HepG2 (cell line): ENCODE results near the gene GIPC2. TPM values are rescaled to one million over a fixed set of nuclear protein-coding genes. Genes with fewer than 3 reads are reported as not detected.

Experiments
- ATAC-seq: fragments of 200-7000 bp; cut with Tn5 transposase; 3 replicates; pipeline ENCODE4 v1.9.1; 2020; ENCODE audit warnings: mild to moderate bottlenecking, moderate library complexity
- BruUV-seq: library from RNA; stranded (reverse); fragments of 400-500 nt; replicated peaks from 2 replicates; lab custom pipeline; 2021; lab: Mats Ljungman, UMichigan
- CTCF ChIA-PET: fragments of 300-600 bp; formaldehyde crosslinking; extraction: SDS; loops from one replicate; lab custom pipeline; 2021; ENCODE audit warnings: low total read pairs, inconsistent platforms, low intra/inter-chr PET ratio; lab: Yijun Ruan, JAX
- POLR2A ChIA-PET: fragments of 350-600 bp; sonication (Branson Sonifier 250); formaldehyde crosslinking; loops from one replicate; lab custom pipeline; 2020; ENCODE audit warnings: antibody characterized with exemption, inconsistent platforms; lab: Yijun Ruan, JAX
- DNase-seq: peaks from one replicate; pipeline ENCODE4 v3.0.0-alpha.2; 2015; ENCODE audit warnings: low spot score
- FAIRE-seq: peaks from 3 replicates; lab custom pipeline; 2011; peaks lifted over from hg19 to GRCh38; lab: Jason Lieb, UNC
- H2AFZ ChIP-seq: one replicate; pipeline ENCODE4 v1.6.1; 2011; ENCODE audit warnings: low read length, inconsistent platforms
- H3K27ac ChIP-seq: fragments of 300-600 bp; 3 replicates; pipeline ENCODE4 v1.8.0; 2011; ENCODE audit warnings: mixed run types, mild to moderate bottlenecking, mixed read lengths, low read length, inconsistent platforms; ENCODE audit not compliant: insufficient read depth; ENCODE audit errors: extremely low read length
- H3K27me3 ChIP-seq, 2 experiments: fragments of 200-600 bp in 1 of 2; 2 replicates in 1 of 2; 3 replicates in 1 of 2; pipeline versions ENCODE4 v1.6.0 to v1.8.0; 2011; ENCODE audit warnings: low read length in 2 of 2, mild to moderate bottlenecking in 2 of 2, moderate library complexity in 2 of 2, inconsistent platforms in 1 of 2; ENCODE audit not compliant: insufficient read depth in 2 of 2, control insufficient read depth in 1 of 2
- H3K36me3 ChIP-seq, 2 experiments: fragments of 200-600 bp in 1 of 2; replicated peaks in 1 of 2; 2 replicates in 1 of 2; 3 replicates in 1 of 2; pipeline versions ENCODE4 v1.5.1 to v1.8.0; 2011; ENCODE audit warnings: low read length in 2 of 2, inconsistent platforms in 1 of 2; ENCODE audit not compliant: insufficient read depth in 2 of 2, control insufficient read depth in 1 of 2
- H3K4me1 ChIP-seq: 2 replicates; pipeline ENCODE4 v1.5.1; 2012; ENCODE audit warnings: low read length, inconsistent platforms; ENCODE audit not compliant: insufficient read depth
- H3K4me2 ChIP-seq: 2 replicates; pipeline ENCODE4 v1.6.0; 2011; ENCODE audit warnings: low read depth, low read length, inconsistent platforms
- H3K4me3 ChIP-seq, 3 experiments: fragments of 200-600 bp in 1 of 3; sonication (generic), shearing (Covaris generic) in 1 of 3; replicated peaks in 1 of 3; 2 replicates each; pipeline ENCODE4 v1.5.1; 2011 to 2016; ENCODE audit warnings: low read length in 3 of 3, inconsistent platforms in 2 of 3, low read depth in 2 of 3, mild to moderate bottlenecking in 2 of 3, control low read depth in 1 of 3, mixed read lengths in 1 of 3; ENCODE audit not compliant: insufficient read depth in 1 of 3
- H3K79me2 ChIP-seq: one replicate; pipeline ENCODE4 v1.6.1; 2011; ENCODE audit warnings: low read length, inconsistent platforms; ENCODE audit not compliant: insufficient read depth
- H3K9ac ChIP-seq: 2 replicates; pipeline ENCODE4 v1.6.0; 2011; ENCODE audit warnings: mild to moderate bottlenecking, low read depth, low read length, inconsistent platforms; ENCODE audit not compliant: insufficient read depth
- H3K9me3 ChIP-seq: 2 replicates; pipeline ENCODE4 v1.5.1; 2012; ENCODE audit warnings: mild to moderate bottlenecking, low read length
- H4K20me1 ChIP-seq: 2 replicates; pipeline ENCODE4 v1.6.0; 2011; ENCODE audit warnings: inconsistent platforms, mild to moderate bottlenecking, low read length, moderate library complexity; ENCODE audit not compliant: insufficient read depth
- ARID4A ChIP-seq: sonication (generic); formaldehyde crosslinking; IDR thresholded peaks from 2 replicates; pipeline ENCODE4 v1.5.0; 2020; ENCODE audit warnings: mild to moderate bottlenecking, missing genetic modification reagents, borderline replicate concordance
- ATAD3A ChIP-seq: sonication (generic); formaldehyde crosslinking; IDR thresholded peaks from 2 replicates; pipeline ENCODE4 v1.4.0; 2020; ENCODE audit warnings: missing genetic modification reagents
- BHLHE40 ChIP-seq: IDR thresholded peaks from 2 replicates; pipeline ENCODE4 v1.6.1; 2011; ENCODE audit warnings: low read length, improper control_type of control experiment
- CAMTA2 ChIP-seq: sonication (generic); formaldehyde crosslinking; IDR thresholded peaks from 2 replicates; pipeline ENCODE4 v1.4.0; 2020; ENCODE audit warnings: mild to moderate bottlenecking, missing genetic modification reagents, borderline replicate concordance
- FOSL2 ChIP-seq: sonication (generic); formaldehyde crosslinking; IDR thresholded peaks from 2 replicates; pipeline ENCODE4 v1.4.0; 2020; ENCODE audit warnings: missing genetic modification reagents
- JUNB ChIP-seq: sonication (generic); formaldehyde crosslinking; IDR thresholded peaks from 2 replicates; pipeline ENCODE4 v1.8.0; 2022; ENCODE audit warnings: missing genetic modification reagents, mild to moderate bottlenecking, borderline replicate concordance
- MED1 ChIP-seq: sonication (generic); formaldehyde crosslinking; IDR thresholded peaks from 2 replicates; pipeline ENCODE4 v1.4.0; 2020; ENCODE audit warnings: missing genetic modification reagents
- SMYD3 ChIP-seq: sonication (generic); formaldehyde crosslinking; IDR thresholded peaks from 2 replicates; pipeline ENCODE4 v1.8.1; 2023; ENCODE audit warnings: mild to moderate bottlenecking, missing genetic modification reagents
- SOX13 ChIP-seq, 3 experiments: fragments of 450-650 bp in 1 of 3; sonication (generic) in 1 of 3; formaldehyde crosslinking in 1 of 3; IDR thresholded peaks in 2 of 3; conservative IDR thresholded peaks in 1 of 3; 2 replicates each; pipeline versions ENCODE4 v1.5.0 to v1.6.1; 2016 to 2020; ENCODE audit warnings: antibody characterized with exemption in 1 of 3, mild to moderate bottlenecking in 1 of 3, missing compliant biosample characterization in 1 of 3, missing genetic modification reagents in 1 of 3, moderate library complexity in 1 of 3
- TFE3 ChIP-seq: IDR thresholded peaks from 2 replicates; pipeline ENCODE4 v1.6.1; 2016
- ZFP41 ChIP-seq: sonication (generic); formaldehyde crosslinking; IDR thresholded peaks from 2 replicates; pipeline ENCODE4 v1.4.0; 2020; ENCODE audit warnings: mild to moderate bottlenecking, missing genetic modification reagents, borderline replicate concordance
- ZNF121 ChIP-seq: sonication (generic); formaldehyde crosslinking; IDR thresholded peaks from 2 replicates; pipeline ENCODE4 v1.5.0; 2020; ENCODE audit warnings: mild to moderate bottlenecking, missing genetic modification reagents
- ZNF160 ChIP-seq: sonication (generic); formaldehyde crosslinking; IDR thresholded peaks from 2 replicates; pipeline ENCODE4 v1.8.0; 2022; ENCODE audit warnings: mild to moderate bottlenecking, inconsistent platforms, missing genetic modification reagents
- ZNF264 ChIP-seq: sonication (generic); formaldehyde crosslinking; IDR thresholded peaks from 2 replicates; pipeline ENCODE4 v1.4.0; 2020; ENCODE audit warnings: missing genetic modification reagents
- ZNF343 ChIP-seq: sonication (generic); formaldehyde crosslinking; IDR thresholded peaks from 2 replicates; pipeline ENCODE4 v1.4.0; 2020; ENCODE audit warnings: mild to moderate bottlenecking, missing genetic modification reagents
- ZNF513 ChIP-seq: sonication (generic); formaldehyde crosslinking; conservative IDR thresholded peaks from 2 replicates; pipeline ENCODE4 v1.5.0; 2020; ENCODE audit warnings: missing genetic modification reagents
- ZNF563 ChIP-seq: sonication (generic); formaldehyde crosslinking; IDR thresholded peaks from 2 replicates; pipeline ENCODE4 v1.8.0; 2022; ENCODE audit warnings: mild to moderate bottlenecking, moderate library complexity, missing genetic modification reagents
- WGBS: methylation state at CpG from one replicate; pipeline ENCODE4 v1.1.6; 2017; ENCODE audit warnings: low lambda C conversion rate; 5-methylcytosine and 5-hydroxymethylcytosine counted together
- in situ Hi-C: cut with HindIII; loops from 2 replicates; pipeline ENCODE4 v1.10.0; 2017; ENCODE audit warnings: low pct_unique_long_range_greater_than_20kb; ENCODE audit not compliant: extremely low pct_ligation_motif_present
- intact Hi-C: fragments of 100-400 bp; cut with micrococcal nuclease; formaldehyde crosslinking; loops from one replicate; pipeline ENCODE4 v1.10.0; 2022; ENCODE audit not compliant: unreplicated experiment
- polyA plus RNA-seq, 8 experiments: library from polyadenylated mRNA; depleted of rRNA in 3 of 8; stranded (reverse) in 7 of 8; unstranded in 1 of 8; fragments of >200 nt; fragmentation: Illumina TruSeq in 4 of 8; extraction: Trizol in 4 of 8; gene quantifications; 2 replicates each; pipeline versions ENCODE4 v1.2.1 to v1.2.3, GENCODE V29; 2011 to 2016; ENCODE audit warnings: low read depth in 4 of 8, missing spikeins in 1 of 8, mixed read lengths in 1 of 8; ENCODE audit not compliant: insufficient read depth in 1 of 8
- total RNA-seq, 5 experiments: library from RNA; depleted of rRNA; stranded (reverse); fragments of >200 nt; fragmentation: Illumina TruSeq; extraction: Trizol; gene quantifications; 2 replicates each; pipeline ENCODE4 v1.2.3, GENCODE V29; 2016; ENCODE audit warnings: low read depth in 1 of 5

Gene GIPC2
- total and polyA plus RNA-seq, 2 of the 13 experiments (the other 11 are each of a cell fraction or from before 2014, with no cell fraction given) = 6.1 to 21.6 TPM

GRCh38 chr1:78081980-78082860 lies 36.5 kb downstream of the GIPC2 start:
- DNase-seq (no peak), ATAC-seq (no peak), FAIRE-seq (no peak)
- H3K27ac ChIP-seq = no peak overlapping the region
- no peak overlapping the region for H3K4me2 ChIP-seq
- intact Hi-C loops (no loop called here), in situ Hi-C loops (no loop called here)
- WGBS = 92% methylated on average over 5 of the region's 5 CpGs
- BruUV-seq = no TSS peak
- H3K27me3 ChIP-seq = no peaks in the 10 kb centered on the region
- peaks cover 4% of the 10 kb centered on the region for H3K79me2 ChIP-seq
- no peak overlapping the region for H2AFZ ChIP-seq
- H3K9ac ChIP-seq = no peak overlapping the region
- ChIA-PET CTCF (no interaction called here), POLR2A (no interaction called here)
- peaks cover 14% of the 10 kb centered on the region for H3K9me3 ChIP-seq
- peaks cover 1 to 16% of the 10 kb centered on the region in 2 experiments; a peak in 4 of 5 replicates for H3K36me3 ChIP-seq
- no peak overlapping the region for H3K4me3 ChIP-seq
- H3K4me1 ChIP-seq = peaks cover 17% of the 10 kb centered on the region
- no peaks in the 10 kb centered on the region for H4K20me1 ChIP-seq
- no peak for TF ChIP-seq JUNB (CRISPR knock-in tag)
- no peak for TF ChIP-seq ZNF160 (CRISPR knock-in tag)
- TF ChIP-seq SMYD3 (CRISPR knock-in tag) = no peak
- no peak for TF ChIP-seq ZFP41 (CRISPR knock-in tag)
- no peak for TF ChIP-seq ZNF264
- no peak for TF ChIP-seq ZNF121 (CRISPR knock-in tag)
- no peak for TF ChIP-seq ZNF513
- TF ChIP-seq ZNF343 (CRISPR knock-in tag) = no peak
- TF ChIP-seq TFE3 = no peak
- TF ChIP-seq SOX13 (IDR thresholded peaks at IDR 0.05) = no peak
- no peak for TF ChIP-seq SOX13 (CRISPR knock-in tag; conservative IDR thresholded peaks at IDR 0.05 in 1 of 2, IDR thresholded peaks at IDR 0.05 in 1 of 2)
- TF ChIP-seq CAMTA2 (CRISPR knock-in tag) = no peak
- no peak for TF ChIP-seq ARID4A (CRISPR knock-in tag)
- no peak for TF ChIP-seq FOSL2 (CRISPR knock-in tag)
- no peak for TF ChIP-seq ATAD3A (CRISPR knock-in tag)
- TF ChIP-seq MED1 (CRISPR knock-in tag) = no peak
- no peak for TF ChIP-seq BHLHE40
- no peak for TF ChIP-seq ZNF563 (CRISPR knock-in tag)
